Pancreas (tissue), 10 donors: ENCODE data around the gene LRBA. TPM values are rescaled to one million over a fixed set of nuclear protein-coding genes. Genes with fewer than 3 reads are reported as not detected.

ENCODE experiments used
- ATAC-seq, 4 donors: fragments of 200-7000 bp; cut with Tn5 transposase; one replicate each; pipeline versions ENCODE4 v1.8.0 to v1.9.1; 2020; ENCODE audit warnings: mild to moderate bottlenecking in 4 of 4, moderate library complexity in 4 of 4
- DNase-seq, 6 donors: peaks; one replicate each; pipeline ENCODE4 v3.0.0-alpha.2; 2020
- FAIRE-seq: peaks from 2 replicates; lab custom pipeline; 2012; peaks lifted over from hg19 to GRCh38; lab: Jason Lieb, UNC
- H3K27ac ChIP-seq, 4 donors: fragments of 200-600 bp; sonication (generic); 1 replicate in 3 of 4; 2 replicates in 1 of 4; pipeline versions ENCODE4 v1.5.0 to v1.8.0; 2020
- H3K27me3 ChIP-seq, 4 donors: fragments of 200-600 bp; one replicate each; pipeline ENCODE4 v1.8.0; 2021
- H3K36me3 ChIP-seq, 3 donors: fragments of 200-600 bp; sonication (generic) in 1 of 3; one replicate each; pipeline versions ENCODE4 v1.5.0 to v1.8.0; 2020 to 2021
- H3K4me1 ChIP-seq, 3 donors: fragments of 200-600 bp; one replicate each; pipeline ENCODE4 v1.8.0; 2021
- H3K4me3 ChIP-seq, 4 donors: fragments of 200-600 bp; sonication (generic) in 2 of 4; one replicate each; pipeline versions ENCODE4 v1.5.0 to v1.8.0; 2020 to 2021
- H3K9me3 ChIP-seq, 4 donors: fragments of 200-600 bp; one replicate each; pipeline ENCODE4 v1.8.0; 2021
- CTCF ChIP-seq, 4 donors: fragments of 200-600 bp; sonication (generic) in 3 of 4; IDR thresholded peaks; one replicate each; pipeline versions ENCODE4 v1.5.0 to v1.8.0; 2021; ENCODE audit warnings: antibody characterized with exemption in 4 of 4
- WGBS, 2 donors: extraction: QIAGEN DNeasy Blood & Tissue Kit; methylation state at CpG; one replicate each; pipeline ENCODE4 v1.1.7; 2013; 5-methylcytosine and 5-hydroxymethylcytosine counted together
- intact Hi-C, 3 donors: fragments of 100-400 bp; cut with DNase I; formaldehyde crosslinking; loops; one replicate each; pipeline versions ENCODE4 v1.11.1 to v1.14.2; 2022
- polyA plus RNA-seq, 2 donors: library from polyadenylated mRNA; stranded (reverse); fragments of 200-250 nt; gene quantifications; one replicate each; pipeline ENCODE4 v1.2.3, GENCODE V29; 2013
- total RNA-seq, 6 donors: library from RNA; stranded (reverse); fragmentation: NEBNext Ultra II Directional in 4 of 6; extraction: Animal tissue kit (Norgen Biotek cat#: 25700) in 4 of 6; gene quantifications; one replicate each; pipeline versions ENCODE4 v1.2.1 to v1.2.4, GENCODE V29; 2021 to 2023
- donor health status: healthy with polysubstance abuse.
- donor health status: DM: no; HTN: no; CAD: no; lungs with moderate emphysema.
- donor health status: DM: no; HTN: no; CAD: no.
- donor health status: control.
- donor health status: control.
- donor health status: Bipolar disorder and iron deficiency.
- donor health status: DM: yes; HTN: yes; CAD: no.
- donor health status: DM: no; HTN: no; CAD: no.
- donor health status: DM: no; HTN: no; CAD: no.
- donor health status: DM: yes; HTN: yes; CAD: no.

Gene LRBA
- total and polyA plus RNA-seq, 8 donors: 6.6 to 35.3 (median 22.3) TPM

GRCh38 chr4:150355418-150355817 lies 659.7 kb downstream of the LRBA start:
- Histone ChIP-seq H3K4me3 (no peak overlapping the region), H3K27ac (no peak overlapping the region), H3K27me3 (no peaks in the 10 kb centered on the region), H3K9me3 (no peaks in the 10 kb centered on the region), H3K4me1 (peaks cover 0 to 15% (median 0%) of the 10 kb centered on the region in 3 donors), H3K36me3 (no peaks in the 10 kb centered on the region)
- WGBS, 2 donors: 79% methylated on average over 1 of the region's 1 CpG
- DNase-seq (no peak), ATAC-seq (peak in 2 of 4 donors; percentile 48 to 52), FAIRE-seq (no peak)
- intact Hi-C loops: no loop called here
- no peak for TF ChIP-seq CTCF (IDR thresholded peaks at IDR 0.05)

- 83 to 84% methylated on average over 4 of the region's 4 CpGs for WGBS, 2 donors
- no peak for ATAC-seq
- no peak overlapping the region for H3K27ac ChIP-seq
- intact Hi-C loops: no loop called here
- no peak overlapping the region for H3K4me3 ChIP-seq
- peak; percentile 23 for FAIRE-seq
- peaks cover 0 to 15% (median 0%) of the 10 kb centered on the region in 3 donors for H3K4me1 ChIP-seq
- no peak for DNase-seq
- no peaks in the 10 kb centered on the region for H3K27me3 ChIP-seq
- no peaks in the 10 kb centered on the region for H3K36me3 ChIP-seq
- TF ChIP-seq CTCF (IDR thresholded peaks at IDR 0.05): no peak
- no peaks in the 10 kb centered on the region for H3K9me3 ChIP-seq
These were observed 660.8 kb downstream of the LRBA start for GRCh38 chr4:150354214-150354796.

- H3K9me3 ChIP-seq: no peaks in the 10 kb centered on the region
- no peak overlapping the region for H3K27ac ChIP-seq
- no peaks in the 10 kb centered on the region for H3K36me3 ChIP-seq
- DNase-seq: no peak
- 88 to 97% methylated on average over 2 of the region's 2 CpGs for WGBS, 2 donors
- intact Hi-C loops: no loop called here
- peaks cover 0 to 5% (median 0%) of the 10 kb centered on the region in 3 donors for H3K4me1 ChIP-seq
- no peaks in the 10 kb centered on the region for H3K27me3 ChIP-seq
- TF ChIP-seq CTCF (IDR thresholded peaks at IDR 0.05): no peak
- peak; percentile 39 to 73 (median 56) for ATAC-seq
- H3K4me3 ChIP-seq: no peak overlapping the region
- FAIRE-seq: no peak
These were observed 667.0 kb downstream of the LRBA start for GRCh38 chr4:150348079-150348478.

GRCh38 chr4:150345207-150345744 lies 669.8 kb downstream of the LRBA start:
- H3K27ac ChIP-seq: no peak overlapping the region

More at GRCh38 chr4:150345207-150345744, 669.8 kb downstream of the LRBA start:
- H3K27me3 ChIP-seq: no peaks in the 10 kb centered on the region
- no peaks in the 10 kb centered on the region for H3K36me3 ChIP-seq
- DNase-seq (no peak), FAIRE-seq (no peak), ATAC-seq (no peak)
- 95 to 96% methylated on average over 3 of the region's 3 CpGs for WGBS, 2 donors
- H3K9me3 ChIP-seq: no peaks in the 10 kb centered on the region
- H3K4me1 ChIP-seq: peaks cover 0 to 5% (median 0%) of the 10 kb centered on the region in 3 donors
- no peak for TF ChIP-seq CTCF (IDR thresholded peaks at IDR 0.05)
- no peak overlapping the region for H3K4me3 ChIP-seq
- intact Hi-C loops: no loop called here
